ENCODE data around the gene ZNF407. TPM values are rescaled to one million over a fixed set of nuclear protein-coding genes. Genes with fewer than 3 reads are reported as not detected.

Gene ZNF407
- total RNA-seq, 1 donor from 2014 or later: 26.7 TPM

DNA sequence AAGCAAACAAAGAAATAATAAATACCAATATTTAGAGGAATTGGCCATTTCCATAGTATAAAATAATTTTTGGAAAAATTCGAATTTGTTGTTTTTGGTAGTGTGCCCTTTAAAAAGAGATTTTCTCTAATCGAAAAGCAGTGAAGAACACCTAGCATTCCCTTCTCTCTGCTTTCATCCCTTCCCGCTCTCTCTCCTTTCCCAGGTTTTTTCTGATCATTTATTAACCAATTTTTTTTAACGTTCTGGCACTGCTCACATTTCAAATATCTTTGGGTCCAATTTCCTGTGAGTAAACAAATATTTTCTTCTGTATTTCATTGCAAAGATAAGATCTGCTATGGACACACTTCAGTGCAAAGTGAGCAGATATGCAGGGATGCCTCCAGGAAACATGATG is 101.2 kb downstream of the ZNF407 start:
- DNase-seq (no peak), ATAC-seq (ENCODE audit: low read depth) (no peak)
- no peak overlapping the region for H3K4me3 Mint-ChIP-seq
- peaks cover 9% of the 10 kb centered on the region for H3K36me3 Mint-ChIP-seq (ENCODE audit: low read depth)
- TF ChIP-seq, protein P1, sequence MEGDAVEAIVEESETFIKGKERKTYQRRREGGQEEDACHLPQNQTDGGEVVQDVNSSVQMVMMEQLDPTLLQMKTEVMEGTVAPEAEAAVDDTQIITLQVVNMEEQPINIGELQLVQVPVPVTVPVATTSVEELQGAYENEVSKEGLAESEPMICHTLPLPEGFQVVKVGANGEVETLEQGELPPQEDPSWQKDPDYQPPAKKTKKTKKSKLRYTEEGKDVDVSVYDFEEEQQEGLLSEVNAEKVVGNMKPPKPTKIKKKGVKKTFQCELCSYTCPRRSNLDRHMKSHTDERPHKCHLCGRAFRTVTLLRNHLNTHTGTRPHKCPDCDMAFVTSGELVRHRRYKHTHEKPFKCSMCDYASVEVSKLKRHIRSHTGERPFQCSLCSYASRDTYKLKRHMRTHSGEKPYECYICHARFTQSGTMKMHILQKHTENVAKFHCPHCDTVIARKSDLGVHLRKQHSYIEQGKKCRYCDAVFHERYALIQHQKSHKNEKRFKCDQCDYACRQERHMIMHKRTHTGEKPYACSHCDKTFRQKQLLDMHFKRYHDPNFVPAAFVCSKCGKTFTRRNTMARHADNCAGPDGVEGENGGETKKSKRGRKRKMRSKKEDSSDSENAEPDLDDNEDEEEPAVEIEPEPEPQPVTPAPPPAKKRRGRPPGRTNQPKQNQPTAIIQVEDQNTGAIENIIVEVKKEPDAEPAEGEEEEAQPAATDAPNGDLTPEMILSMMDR (IDR thresholded peaks at IDR 0.05): no peak
- H3K9me3 Mint-ChIP-seq: no peaks in the 10 kb centered on the region
- intact Hi-C loops (cut with micrococcal nuclease): no loop called here
- H3K27me3 Mint-ChIP-seq: no peaks in the 10 kb centered on the region
- ChIA-PET CTCF (no interaction called here), POLR2A (no interaction called here)
- H3K27ac Mint-ChIP-seq: no peak overlapping the region
- no peaks in the 10 kb centered on the region for H3K4me1 Mint-ChIP-seq

GRCh38 chr18:74699455-74699854 is 101.8 kb downstream of the ZNF407 start:
- ATAC-seq (ENCODE audit: low read depth): no peak
- intact Hi-C loops (cut with micrococcal nuclease): no loop called here
- peaks cover 11% of the 10 kb centered on the region for H3K36me3 Mint-ChIP-seq (ENCODE audit: low read depth)
- H3K4me1 Mint-ChIP-seq: no peaks in the 10 kb centered on the region
- ChIA-PET CTCF (no interaction called here), POLR2A (no interaction called here)
- no peak for DNase-seq
- H3K27me3 Mint-ChIP-seq: no peaks in the 10 kb centered on the region
- H3K9me3 Mint-ChIP-seq: no peaks in the 10 kb centered on the region
- TF ChIP-seq, protein P1 (IDR thresholded peaks at IDR 0.05): no peak
- no peak overlapping the region for H3K27ac Mint-ChIP-seq
- H3K4me3 Mint-ChIP-seq: no peak overlapping the region

GRCh38 chr18:74702950-74703349 is 105.3 kb downstream of the ZNF407 start:
- no peak for ATAC-seq (ENCODE audit: low read depth)
- Mint-ChIP-seq H3K27me3 (no peaks in the 10 kb centered on the region), H3K4me1 (no peaks in the 10 kb centered on the region), H3K36me3 (ENCODE audit: low read depth) (peaks cover 16% of the 10 kb centered on the region), H3K27ac (no peak overlapping the region), H3K4me3 (no peak overlapping the region), H3K9me3 (no peaks in the 10 kb centered on the region)
- DNase-seq: no peak
- ChIA-PET POLR2A (no interaction called here), CTCF (no interaction called here)
- TF ChIP-seq, protein P1 (IDR thresholded peaks at IDR 0.05): no peak
- intact Hi-C loops (cut with micrococcal nuclease): no loop called here

- TF ChIP-seq, protein P1 (IDR thresholded peaks at IDR 0.05): no peak
- no peak overlapping the region for H3K27ac Mint-ChIP-seq
- DNase-seq (no peak), ATAC-seq (ENCODE audit: low read depth) (no peak)
- no peak overlapping the region for H3K4me3 Mint-ChIP-seq
- CTCF ChIA-PET: no interaction called here
- no peaks in the 10 kb centered on the region for H3K9me3 Mint-ChIP-seq
- POLR2A ChIA-PET: no interaction called here
- H3K27me3 Mint-ChIP-seq: no peaks in the 10 kb centered on the region
- peaks cover 11% of the 10 kb centered on the region for H3K36me3 Mint-ChIP-seq (ENCODE audit: low read depth)
- intact Hi-C loops (cut with micrococcal nuclease): no loop called here
- H3K4me1 Mint-ChIP-seq: no peaks in the 10 kb centered on the region
Observed at GRCh38 chr18:74708169-74708568, 110.5 kb downstream of the ZNF407 start.

- ATAC-seq (ENCODE audit: low read depth) (no peak), DNase-seq (no peak)
- H3K9me3 Mint-ChIP-seq: no peaks in the 10 kb centered on the region
- H3K27ac Mint-ChIP-seq: no peak overlapping the region
- no peaks in the 10 kb centered on the region for H3K4me1 Mint-ChIP-seq
- TF ChIP-seq, protein P1 (IDR thresholded peaks at IDR 0.05): no peak
- CTCF ChIA-PET: no interaction called here
- H3K36me3 Mint-ChIP-seq (ENCODE audit: low read depth): peaks cover 8% of the 10 kb centered on the region
- no peak overlapping the region for H3K4me3 Mint-ChIP-seq
- no peaks in the 10 kb centered on the region for H3K27me3 Mint-ChIP-seq
- POLR2A ChIA-PET: no interaction called here
- intact Hi-C loops (cut with micrococcal nuclease): no loop called here
Observed at GRCh38 chr18:74709452-74709851, 111.8 kb downstream of the ZNF407 start.
